ENCODE data around the gene PFN3. TPM values are rescaled to one million over a fixed set of nuclear protein-coding genes. Genes with fewer than 3 reads are reported as not detected.
"Not testable (repeated sequence)": the region's sequence is repeated elsewhere in the genome, so short reads cannot be mapped to it uniquely, and the experiment has no call there.

PFN3 gene
- polyA plus RNA-seq, 1 of the 3 experiments (the other 2 are of a cell fraction), result not detected

GRCh38 chr5:177419046-177419445 lies 18.6 kb upstream of the PFN3 start:
- H2AFZ ChIP-seq (ENCODE audit: low read depth), result no peak overlapping the region
- no peaks in the 10 kb centered on the region for H4K20me1 ChIP-seq (ENCODE audit: insufficient read depth)
- CTCF ChIA-PET, result interaction anchor here (0.6 to 8.9 kb wide), 2 partner anchors 15 to 36 kb away, joined by 3 to 75 read pairs; no protein-coding TSS in a partner anchor
- no peaks in the 10 kb centered on the region for H3K36me3 ChIP-seq (replicated peaks in 1 of 2; ENCODE audit: control insufficient read depth in 1 of 2, insufficient read depth in 2 of 2, low read length in 1 of 2)
- no peak for DNase-seq
- H3K4me1 ChIP-seq (ENCODE audit: control insufficient read depth in 1 of 2, insufficient read depth in 2 of 2, low read depth in 1 of 2, low read length in 1 of 2), result no peaks in the 10 kb centered on the region
- TF ChIP-seq TCF12 (IDR thresholded peaks at IDR 0.05) (no peak), GATA2 (CRISPR knock-in tag; IDR thresholded peaks at IDR 0.05) (no peak), RFX5 (IDR thresholded peaks at IDR 0.05; ENCODE audit: low read length) (no peak), POLR2AphosphoS5 (IDR thresholded peaks at IDR 0.05; ENCODE audit: low read depth, low read length) (no peak), NFIC (IDR thresholded peaks at IDR 0.05; ENCODE audit: borderline replicate concordance) (no peak), ZBTB33 (IDR thresholded peaks at IDR 0.05; ENCODE audit: borderline replicate concordance, low read depth) (no peak), PBX3 (IDR thresholded peaks at IDR 0.05) (no peak), TAF1 (IDR thresholded peaks at IDR 0.05; ENCODE audit: borderline replicate concordance, low read depth, low read length) (no peak), NRF1 (IDR thresholded peaks at IDR 0.05; ENCODE audit: low read depth, low read length) (no peak), MEF2A (IDR thresholded peaks at IDR 0.05; ENCODE audit: borderline replicate concordance, low read depth) (no peak), RCOR1 (IDR thresholded peaks at IDR 0.05; ENCODE audit: low read length) (no peak), CHD2 (IDR thresholded peaks at IDR 0.05; ENCODE audit: low read length, partially characterized antibody) (no peak), EP300 (IDR thresholded peaks at IDR 0.05; ENCODE audit: borderline replicate concordance in 1 of 2, low read depth in 1 of 2, low read length in 1 of 2) (no peak), RAD21 (IDR thresholded peaks at IDR 0.05; ENCODE audit: low read length) (no peak)
- TF ChIP-seq, protein P1, sequence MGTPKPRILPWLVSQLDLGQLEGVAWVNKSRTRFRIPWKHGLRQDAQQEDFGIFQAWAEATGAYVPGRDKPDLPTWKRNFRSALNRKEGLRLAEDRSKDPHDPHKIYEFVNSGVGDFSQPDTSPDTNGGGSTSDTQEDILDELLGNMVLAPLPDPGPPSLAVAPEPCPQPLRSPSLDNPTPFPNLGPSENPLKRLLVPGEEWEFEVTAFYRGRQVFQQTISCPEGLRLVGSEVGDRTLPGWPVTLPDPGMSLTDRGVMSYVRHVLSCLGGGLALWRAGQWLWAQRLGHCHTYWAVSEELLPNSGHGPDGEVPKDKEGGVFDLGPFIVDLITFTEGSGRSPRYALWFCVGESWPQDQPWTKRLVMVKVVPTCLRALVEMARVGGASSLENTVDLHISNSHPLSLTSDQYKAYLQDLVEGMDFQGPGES (IDR thresholded peaks at IDR 0.05; ENCODE audit: low read depth, low read length), result no peak
- no peak overlapping the region for H3K27ac ChIP-seq (ENCODE audit: low read depth in 2 of 2, low read length in 1 of 2)
- no peaks in the 10 kb centered on the region for H3K27me3 ChIP-seq (ENCODE audit: insufficient read depth)
- H3K4me2 ChIP-seq, result no peak overlapping the region
- no peaks in the 10 kb centered on the region for H3K79me2 ChIP-seq (ENCODE audit: insufficient read depth)
- WGBS (ENCODE audit: low lambda C conversion rate), result 94% methylated on average over 3 of the region's 3 CpGs
- no peaks in the 10 kb centered on the region for H3K9me3 ChIP-seq
- H3K9me2 ChIP-seq, result no peaks in the 10 kb centered on the region
- POLR2A ChIA-PET, result no interaction called here
- H3K4me3 ChIP-seq (ENCODE audit: low read depth in 2 of 2, low read length in 1 of 2), result no peak overlapping the region
- no peak overlapping the region for H3K9ac ChIP-seq
- no peaks in the 10 kb centered on the region for H3F3A ChIP-seq (replicated peaks; ENCODE audit: insufficient read depth)

- not testable (repeated sequence) for H3K4me2 ChIP-seq; H3K9ac ChIP-seq; H3K4me1 ChIP-seq (ENCODE audit: control insufficient read depth in 1 of 2, insufficient read depth in 2 of 2, low read depth in 1 of 2, low read length in 1 of 2); H2AFZ ChIP-seq (ENCODE audit: low read depth); H3K27me3 ChIP-seq (ENCODE audit: insufficient read depth); H4K20me1 ChIP-seq (ENCODE audit: insufficient read depth); H3K79me2 ChIP-seq (ENCODE audit: insufficient read depth); H3K36me3 ChIP-seq (replicated peaks in 1 of 2; ENCODE audit: control insufficient read depth in 1 of 2, insufficient read depth in 2 of 2, low read length in 1 of 2); H3F3A ChIP-seq (replicated peaks; ENCODE audit: insufficient read depth); H3K4me3 ChIP-seq (ENCODE audit: low read depth in 2 of 2, low read length in 1 of 2); H3K9me2 ChIP-seq; H3K27ac ChIP-seq (ENCODE audit: low read depth in 2 of 2, low read length in 1 of 2); H3K9me3 ChIP-seq; DNase-seq
- ChIA-PET CTCF (interaction anchor here (1.0 to 8.9 kb wide), 4 partner anchors 13 to 38 kb away, joined by 3 to 75 read pairs (median 4); no protein-coding TSS in a partner anchor), POLR2A (interaction anchor here (0.7 kb wide), 1 partner anchor 13 kb away, joined by 4 read pairs; no protein-coding TSS in a partner anchor)
- 70% methylated on average over 6 of the region's 6 CpGs for WGBS (ENCODE audit: low lambda C conversion rate)
Measured at GRCh38 chr5:177417081-177417480, 16.6 kb upstream of the PFN3 start.
